HL-60/S4 treated with retinoic acid at 250 ng/mL for 4 days and 3 days (cell line): Measurements from ENCODE around the gene HAND1.

Experiments used
- in situ Hi-C: fragments of 300-500 bp; cut with MboI; formaldehyde crosslinking; loops from 2 replicates; pipeline ENCODE4 v1.7.0; 2022; ENCODE audit warnings: low sequenced_read_pairs

The HAND1 gene

DNA sequence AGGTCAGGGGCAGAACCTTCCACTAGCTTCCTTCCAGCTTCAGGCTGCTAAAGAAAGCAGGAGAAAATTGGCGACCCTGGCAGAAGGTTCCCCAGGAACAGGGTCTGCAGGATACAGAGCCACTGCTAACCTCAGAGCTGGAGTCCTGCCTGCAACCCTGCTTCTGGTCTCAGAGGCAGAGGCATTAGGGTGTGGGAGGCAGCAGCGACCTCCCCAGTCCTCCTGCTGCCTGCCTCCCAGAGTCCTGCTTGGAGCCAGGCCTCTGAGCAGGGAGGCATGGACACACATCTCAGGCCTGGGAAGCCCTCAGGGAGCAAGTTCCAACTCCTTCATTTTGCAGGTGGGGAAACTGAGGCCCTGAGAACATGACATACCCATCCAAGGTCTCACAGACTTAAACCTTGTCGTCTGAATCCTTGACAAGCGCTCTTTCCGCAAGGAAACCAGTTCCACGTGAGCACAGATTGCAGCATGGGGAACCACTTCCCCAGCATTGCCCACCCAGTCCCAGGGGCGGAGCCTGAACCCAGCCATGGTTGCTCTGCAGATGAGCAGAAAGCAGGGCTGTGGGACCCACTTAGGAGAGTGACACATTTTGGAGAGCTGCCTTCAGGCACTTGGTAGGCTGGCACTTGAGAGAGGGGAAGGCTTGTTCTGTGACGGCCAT is 28.2 kb upstream of the HAND1 start:
- in situ Hi-C loops = no loop called here

DNA sequence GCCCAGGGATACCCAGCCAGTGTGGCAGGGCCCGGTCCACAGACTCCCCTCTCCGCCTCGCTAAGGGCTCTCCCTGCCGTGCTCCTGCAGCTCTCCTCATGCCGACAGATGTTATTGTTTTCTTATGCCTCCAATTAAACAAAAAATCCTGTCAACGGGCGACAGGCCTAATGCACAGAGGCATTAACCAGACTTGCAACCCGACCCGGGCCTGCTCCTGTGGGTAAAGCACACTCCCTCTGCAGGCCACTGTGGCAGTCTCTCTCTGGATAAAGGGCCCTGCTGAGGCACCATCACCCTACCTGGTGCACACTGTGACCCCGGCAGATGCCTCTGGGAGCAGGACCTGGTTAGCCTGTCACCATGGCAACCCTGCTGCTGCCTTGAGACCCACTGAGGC is 27.5 kb upstream of the HAND1 start:
- in situ Hi-C loops = no loop called here

DNA sequence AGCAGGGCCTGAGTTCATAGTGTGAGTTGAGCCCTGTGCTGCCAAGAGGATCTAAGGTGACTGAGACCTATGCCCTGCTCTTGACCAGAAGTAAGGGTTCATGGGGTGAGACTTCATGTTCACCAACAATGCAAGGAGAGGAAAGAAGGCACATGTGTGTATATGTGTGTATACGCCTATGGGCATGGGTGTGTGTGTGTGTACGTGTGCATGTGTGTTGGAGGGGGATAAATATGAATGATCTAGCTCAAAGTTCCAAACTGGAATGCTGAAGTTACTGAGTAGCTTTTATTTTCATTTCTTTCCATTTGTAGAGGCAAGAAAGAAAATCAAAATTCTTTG is 25.6 kb upstream of the HAND1 start:
- in situ Hi-C loops = no loop called here

DNA sequence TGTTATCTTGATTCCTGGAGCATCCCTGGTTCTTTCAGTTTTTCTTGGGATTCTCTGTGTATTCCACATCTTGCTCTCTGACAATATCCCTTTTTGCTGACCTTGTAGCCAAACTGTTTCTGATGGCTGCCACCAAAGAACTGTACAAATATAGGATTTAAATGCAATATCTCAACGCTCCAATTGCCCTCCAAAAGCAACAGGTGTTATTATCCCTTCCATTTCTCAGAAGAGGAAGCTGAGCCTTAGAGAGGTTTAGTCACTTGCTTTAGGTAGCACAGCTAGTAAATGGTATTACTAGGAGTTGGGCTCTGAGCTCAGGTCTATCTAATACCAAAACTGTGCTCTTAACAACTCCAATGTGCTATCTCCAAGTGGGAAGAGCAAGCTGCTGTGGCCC is 24.2 kb upstream of the HAND1 start:
- in situ Hi-C loops = no loop called here

DNA sequence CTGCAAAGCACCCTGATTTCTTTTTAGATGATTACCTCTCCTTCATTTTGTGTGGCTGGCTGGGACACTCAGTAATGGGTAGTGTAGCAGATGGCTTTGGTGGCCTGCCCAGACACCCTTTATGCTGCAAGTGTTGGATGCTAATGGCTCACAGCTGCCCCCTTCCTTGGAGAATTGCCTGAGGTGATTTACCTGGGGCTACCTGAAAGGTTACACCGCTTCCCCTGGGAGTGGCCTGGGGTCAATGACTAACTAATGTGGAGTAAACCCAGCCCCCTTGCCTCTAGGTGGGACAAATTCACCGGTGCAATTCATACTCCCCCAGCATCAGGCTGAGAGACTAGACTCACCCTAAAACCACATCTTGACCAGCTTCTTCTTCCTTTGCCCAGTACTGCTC is 23.5 kb upstream of the HAND1 start:
- in situ Hi-C loops = no loop called here

DNA sequence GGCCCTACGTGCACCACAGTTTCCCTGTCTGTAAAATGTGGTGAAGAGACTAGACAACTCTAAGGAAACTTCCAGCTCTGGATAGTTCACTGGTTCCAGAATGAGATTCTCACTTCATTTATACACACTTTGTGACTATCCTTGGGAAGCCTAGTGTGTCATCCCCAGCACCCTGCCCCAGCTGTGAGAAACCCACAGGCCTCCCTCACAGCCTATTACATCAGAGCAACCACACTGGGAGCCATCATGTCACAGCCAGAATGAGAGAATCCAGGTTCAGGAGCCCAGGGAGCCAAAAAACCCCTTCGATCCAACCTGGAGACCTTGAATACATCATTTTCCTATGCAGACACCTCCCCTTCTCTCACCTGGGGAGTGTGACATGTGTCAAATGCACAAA is 21.0 kb upstream of the HAND1 start:
- in situ Hi-C loops = no loop called here

DNA sequence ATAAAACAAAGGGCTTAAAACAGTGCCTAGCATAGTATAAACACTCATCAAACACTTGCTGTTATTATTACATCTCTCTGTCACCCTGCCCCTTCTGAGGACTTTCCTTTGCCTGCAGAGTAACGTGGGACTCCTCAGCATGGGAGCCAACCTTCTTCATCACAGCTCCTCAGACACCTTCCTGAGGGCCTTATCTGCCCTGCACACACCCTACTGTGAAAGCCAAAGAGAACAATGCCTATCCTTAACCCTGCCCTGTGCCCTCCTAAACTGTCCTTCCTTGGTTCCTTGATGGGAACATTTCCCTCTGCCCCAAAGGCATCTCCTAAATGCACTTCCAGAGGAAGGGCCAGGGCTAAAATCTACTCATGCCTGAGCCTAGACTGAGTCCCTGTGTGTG is 20.6 kb upstream of the HAND1 start:
- in situ Hi-C loops = no loop called here

DNA sequence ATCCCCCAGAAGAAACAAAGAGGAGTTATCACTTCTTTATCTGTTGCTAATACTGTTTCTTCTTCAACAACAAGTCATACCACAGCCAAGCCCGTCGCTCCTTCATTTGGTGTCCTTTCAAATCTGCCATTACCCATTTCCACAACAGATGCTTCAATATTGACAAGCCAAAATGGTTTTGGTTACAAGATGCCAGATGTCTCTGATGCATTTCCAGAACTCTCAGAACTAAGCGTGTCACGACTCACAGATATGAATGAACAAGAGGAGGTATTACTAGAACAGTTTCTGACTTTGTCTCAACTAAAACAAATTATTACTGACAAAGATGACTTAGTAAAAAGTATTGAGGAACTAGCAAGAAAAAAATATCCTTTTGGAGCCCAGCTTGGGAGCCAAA is 16.0 kb upstream of the HAND1 start:
- in situ Hi-C loops = no loop called here

DNA sequence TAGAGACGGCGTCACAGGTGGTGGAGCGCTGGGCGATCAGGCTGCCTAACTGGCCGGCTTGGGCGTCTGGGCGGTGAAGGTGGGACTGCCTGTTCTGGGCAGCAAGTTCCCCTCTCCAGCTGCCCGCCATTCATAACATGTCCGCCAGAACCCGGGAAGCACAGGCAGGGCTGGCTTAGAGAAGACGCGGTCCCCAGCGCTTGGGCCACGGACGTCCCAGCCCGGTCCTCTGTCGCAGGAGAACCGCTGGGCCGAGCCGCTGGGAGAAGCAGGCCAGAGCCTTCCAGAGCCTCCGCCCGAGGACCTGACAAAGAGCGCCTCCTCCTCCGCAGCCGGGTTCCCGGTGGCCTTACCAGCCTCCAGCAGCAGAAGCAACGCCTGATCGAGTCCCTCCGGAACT is 15.2 kb upstream of the HAND1 start:
- in situ Hi-C loops = no loop called here

DNA sequence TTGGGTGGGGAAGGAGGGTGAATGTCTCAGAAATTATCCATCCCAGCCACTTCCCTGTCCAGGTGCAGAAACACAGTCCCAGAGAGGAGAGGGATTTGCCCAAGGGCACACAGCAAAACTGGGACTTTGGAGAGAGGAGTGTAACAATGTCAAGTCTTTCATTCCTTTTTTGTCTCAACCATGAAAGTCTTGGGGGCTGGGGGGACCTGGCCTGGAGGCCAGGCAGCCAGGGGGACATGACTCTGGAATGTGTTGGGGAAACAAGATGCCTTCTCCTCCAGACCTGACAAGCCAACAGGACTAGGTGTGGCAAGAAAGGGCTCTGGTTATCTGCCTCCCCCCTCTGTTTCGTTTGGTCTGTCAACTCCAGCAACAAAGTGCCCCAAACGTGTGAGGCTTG is 13.9 kb upstream of the HAND1 start:
- in situ Hi-C loops = no loop called here

DNA sequence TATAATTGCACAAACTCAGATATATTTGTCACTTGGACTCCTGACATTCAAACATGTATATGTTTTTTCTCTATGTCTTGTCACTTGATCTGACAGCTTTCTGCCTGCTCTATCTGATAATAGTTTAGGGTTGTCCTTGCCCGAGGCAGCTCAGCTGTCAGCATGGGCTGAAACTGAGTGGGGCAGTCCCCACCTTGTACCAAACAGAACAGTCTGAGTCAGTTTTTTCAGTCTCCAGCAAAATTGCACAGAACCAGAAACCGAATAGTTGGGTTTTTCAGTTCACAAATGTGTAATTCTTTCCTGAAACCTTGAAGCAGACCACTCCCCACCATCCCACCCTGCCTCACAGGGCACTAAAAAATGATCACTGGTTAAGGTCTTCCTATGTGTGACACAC is 9.5 kb upstream of the HAND1 start:
- in situ Hi-C loops = no loop called here

DNA sequence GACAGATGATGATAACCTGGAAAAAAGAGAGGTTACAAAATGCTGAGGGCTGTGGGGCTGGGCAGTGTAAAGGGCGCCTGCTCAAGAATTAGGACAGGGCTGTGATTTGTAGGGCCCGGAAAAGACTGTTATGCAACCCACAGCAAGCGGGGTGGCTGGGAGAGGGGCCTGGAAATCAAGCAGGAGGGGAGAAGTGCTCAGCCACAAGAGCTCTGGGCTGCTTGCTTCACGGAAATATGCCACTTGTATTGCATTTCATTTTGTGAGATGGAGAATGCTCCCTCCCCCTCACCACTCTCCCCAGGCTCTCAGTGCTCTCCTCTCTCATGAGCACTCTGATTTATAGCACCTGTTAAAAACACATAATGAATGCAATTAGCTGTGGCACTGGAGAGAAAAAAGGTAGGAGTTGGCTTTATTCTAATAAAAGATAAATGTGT is 8.4 kb upstream of the HAND1 start:
- in situ Hi-C loops = no loop called here

DNA sequence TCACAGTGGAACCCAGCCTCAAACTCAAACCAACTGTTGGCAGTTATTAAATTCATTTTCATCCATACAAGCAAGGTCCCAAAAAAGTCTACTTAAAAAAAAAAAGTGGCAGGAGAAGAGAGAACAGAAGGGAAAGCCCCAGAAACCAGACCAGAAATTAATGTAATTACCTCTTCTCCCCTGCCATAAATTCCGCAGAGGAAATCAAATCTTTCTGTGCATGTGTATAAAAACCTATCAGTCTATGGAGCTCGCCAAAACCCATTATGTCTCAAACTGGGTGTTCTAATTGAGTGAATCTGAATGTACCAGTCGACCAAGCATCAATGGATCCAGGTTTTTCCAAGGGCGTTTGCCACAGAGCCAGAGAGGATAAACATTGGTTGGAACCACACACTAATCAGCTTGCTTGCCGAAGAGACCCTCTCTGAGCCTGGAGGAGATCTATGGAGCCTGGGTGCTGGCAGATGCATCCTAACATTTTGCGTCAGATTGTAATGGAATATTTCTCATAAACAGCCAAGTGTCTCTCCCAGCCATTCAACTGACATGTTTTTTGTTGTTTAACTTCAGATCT is 7.9 kb upstream of the HAND1 start:
- in situ Hi-C loops = no loop called here

DNA sequence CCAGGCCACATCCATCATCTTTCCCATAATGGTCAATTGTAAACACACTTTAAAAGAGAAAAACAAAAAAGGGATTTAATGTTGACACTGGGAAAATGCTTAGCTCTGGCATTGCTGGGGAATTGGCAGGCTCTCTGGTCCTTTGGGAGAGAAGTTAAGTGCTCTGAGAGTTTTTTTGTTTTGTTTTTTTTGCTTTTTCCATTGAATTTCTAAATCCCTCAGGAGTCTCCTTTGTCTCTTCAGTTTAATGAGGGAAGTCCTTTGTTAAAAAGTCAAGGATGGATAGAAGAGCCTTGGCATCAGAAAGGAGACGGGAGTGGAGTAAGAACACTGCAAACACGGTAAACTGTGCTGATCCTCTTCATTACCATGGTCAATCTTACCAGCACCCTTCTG is 7.1 kb upstream of the HAND1 start:
- in situ Hi-C loops = no loop called here

DNA sequence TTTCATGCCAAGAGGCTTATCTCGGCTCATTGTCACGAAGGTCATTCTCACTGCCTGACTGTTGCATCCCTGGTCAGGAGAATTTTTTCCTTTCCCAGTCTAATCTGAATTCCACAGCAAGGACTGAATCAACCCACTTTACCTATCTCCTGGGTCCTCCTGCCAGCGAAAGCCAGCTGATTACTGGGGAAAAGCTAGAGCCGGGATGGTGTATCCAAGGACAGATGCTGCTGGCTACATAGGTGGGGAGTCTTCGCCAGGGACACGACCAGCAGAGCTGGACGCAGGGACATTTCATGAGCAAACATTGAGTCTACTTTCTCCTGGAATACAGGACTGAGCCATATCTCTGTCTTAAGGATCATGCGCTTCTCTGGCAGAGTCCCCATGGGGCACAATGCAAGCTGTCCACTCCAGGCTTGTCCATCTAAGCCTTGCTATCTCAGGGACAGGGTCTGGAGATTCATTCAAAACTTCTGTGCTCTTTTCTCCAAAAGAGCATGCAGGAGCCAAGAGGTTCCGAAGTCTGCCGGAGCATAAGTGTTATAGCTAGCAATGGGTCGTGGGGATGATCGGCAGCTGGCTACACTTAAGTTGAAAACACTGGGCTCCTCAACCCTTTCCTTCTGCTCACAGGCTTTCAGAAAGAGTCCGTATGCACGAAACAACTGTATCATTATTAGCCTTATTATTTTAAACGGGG is 6.5 kb upstream of the HAND1 start:
- in situ Hi-C loops = no loop called here

DNA sequence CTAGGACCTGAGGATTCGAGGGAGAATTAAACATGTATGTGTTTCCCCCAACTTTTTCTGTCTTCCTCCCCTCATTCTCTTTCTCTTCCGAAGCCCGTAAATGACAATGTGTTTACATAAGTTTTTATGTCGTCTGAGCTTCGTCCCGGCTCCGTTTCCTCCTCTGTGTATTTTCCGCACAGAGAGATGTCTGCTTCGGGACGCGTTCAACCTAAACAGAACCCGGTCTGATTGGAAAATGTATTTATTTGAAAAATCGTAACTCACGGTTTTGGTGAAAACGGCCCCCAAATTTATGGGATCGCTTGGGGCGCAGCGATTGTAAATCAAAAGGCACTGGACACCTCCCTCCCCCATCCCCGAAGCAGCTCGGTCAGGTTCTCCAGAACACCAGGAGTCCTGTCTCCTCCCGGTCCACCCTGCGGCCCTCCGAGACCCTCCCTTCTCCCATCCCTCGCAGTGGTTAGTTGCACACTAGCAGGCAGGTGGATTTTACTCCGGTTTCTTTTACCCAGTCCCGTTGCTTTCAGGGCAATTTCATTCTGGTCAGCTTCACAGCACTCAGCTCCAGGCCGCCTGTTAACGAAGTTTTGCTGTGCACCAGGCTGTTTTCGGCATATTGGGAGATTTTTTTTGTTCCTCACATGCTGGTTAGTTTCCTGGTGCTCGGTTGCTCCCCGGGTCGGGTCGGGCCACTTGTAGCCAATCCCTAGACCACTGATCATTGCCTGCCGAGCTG is 5.8 kb upstream of the HAND1 start:
- in situ Hi-C loops = no loop called here

DNA sequence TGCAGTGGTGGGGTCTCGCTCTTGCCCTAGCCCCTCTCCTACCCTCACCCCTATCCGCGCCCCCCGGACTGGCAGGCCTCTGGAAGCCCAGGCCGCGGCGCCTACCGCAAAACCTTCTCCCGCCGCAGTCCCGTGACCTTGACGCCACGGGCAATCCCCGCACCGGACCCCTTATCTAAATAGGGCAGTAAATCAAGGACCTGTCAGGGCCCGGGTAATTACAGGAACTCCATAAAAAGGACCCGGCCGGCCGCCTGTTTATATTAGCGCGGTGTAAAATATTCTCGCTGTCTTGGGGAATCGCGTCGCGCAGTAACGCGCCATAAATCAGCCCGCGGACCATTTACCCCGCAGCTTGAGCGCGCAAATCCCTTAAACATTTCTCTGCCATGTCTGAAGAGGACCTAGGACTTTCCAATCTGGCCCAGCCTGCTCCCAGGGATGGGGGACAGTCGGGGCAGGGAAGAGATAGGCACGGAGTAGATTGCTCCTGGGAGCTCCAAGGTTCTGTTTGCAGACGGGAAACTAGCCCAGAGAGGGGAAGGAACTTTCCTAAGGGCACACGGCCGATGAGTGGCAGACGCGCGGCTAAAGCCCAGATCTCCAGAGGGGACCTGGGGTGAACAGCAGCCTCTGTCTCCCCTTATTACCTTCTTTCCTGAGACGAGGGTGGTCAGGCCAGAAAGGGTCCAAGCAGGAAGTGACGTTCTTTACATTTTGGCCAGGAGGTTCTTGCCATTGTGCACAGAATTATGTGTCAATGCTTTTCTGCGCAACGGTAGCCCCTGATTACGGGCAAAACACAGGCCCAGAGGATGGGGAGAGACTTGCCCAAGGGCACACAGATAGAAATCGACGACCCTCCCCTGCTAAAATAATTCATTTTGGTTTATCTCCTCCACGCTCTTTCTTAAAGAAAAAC is 4.8 kb upstream of the HAND1 start:
- in situ Hi-C loops = no loop called here

DNA sequence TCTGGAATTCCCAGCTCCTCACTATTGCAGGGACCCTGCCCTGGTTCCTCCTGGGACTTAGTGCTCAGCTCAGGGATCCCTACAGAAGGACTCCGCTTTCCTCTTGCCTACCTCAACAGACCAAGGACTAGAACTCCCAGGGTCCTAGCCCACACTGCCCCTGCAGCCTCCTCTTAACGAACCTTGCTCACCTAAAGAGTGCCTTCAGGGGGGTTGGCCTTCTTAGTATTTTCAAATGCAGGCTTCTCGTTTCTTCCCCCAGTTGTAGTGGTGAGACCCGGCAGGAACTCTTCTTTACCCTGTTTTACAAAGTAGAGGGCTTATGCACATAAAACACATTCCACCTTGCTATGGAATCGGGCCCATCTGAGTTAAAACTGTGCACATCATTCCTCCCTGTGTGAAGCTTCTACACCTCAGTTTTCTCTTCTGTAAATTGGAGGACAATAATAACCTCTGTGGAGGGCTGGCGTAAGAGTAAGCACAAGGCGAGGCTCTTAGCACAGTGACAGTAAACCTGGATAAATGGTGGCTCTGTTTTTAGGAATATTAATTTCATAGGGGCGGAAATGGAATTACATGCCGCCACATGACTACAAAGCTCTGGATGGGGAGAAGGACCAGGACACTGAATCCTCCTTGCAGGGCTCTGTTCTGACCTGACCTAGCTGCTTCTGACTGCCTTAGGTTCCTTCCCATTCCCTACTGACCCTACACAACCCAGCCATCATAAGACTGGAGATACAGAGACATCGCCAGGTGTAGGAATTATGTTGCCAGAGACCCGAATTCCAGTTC is 3.8 kb upstream of the HAND1 start:
- in situ Hi-C loops = no loop called here

DNA sequence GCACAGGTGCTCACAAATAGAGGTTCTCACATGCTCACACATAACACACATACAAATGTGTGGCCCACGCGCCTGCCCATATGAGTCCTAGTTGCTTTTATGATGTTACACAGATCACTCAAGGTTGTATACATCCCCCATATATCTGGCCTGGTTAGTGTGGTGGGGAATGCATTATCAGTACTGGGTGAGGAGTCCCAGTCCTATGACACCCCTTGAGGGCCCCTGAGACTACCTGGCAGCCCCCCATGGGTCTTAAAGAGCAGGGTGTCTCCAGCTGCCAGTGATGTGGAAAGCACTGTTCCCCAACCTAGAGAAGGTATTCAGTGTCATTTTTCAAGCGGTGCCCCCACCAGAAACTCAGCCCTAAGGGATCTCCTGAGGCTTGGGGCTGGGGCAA is 2.8 kb upstream of the HAND1 start:
- in situ Hi-C loops = no loop called here
